ENCODE data around the gene ETV5. TPM values are rescaled to one million over a fixed set of nuclear protein-coding genes. Genes with fewer than 3 reads are reported as not detected.
"Not testable (repeated sequence)": the region's sequence is repeated elsewhere in the genome, so short reads cannot be mapped to it uniquely, and the experiment has no call there.

ETV5 gene
- total RNA-seq, 1 experiment from 2014 or later: 39.6 TPM

GRCh38 chr3:186024210-186024609 lies 84.7 kb downstream of the ETV5 start:
- DNase-seq (ENCODE audit: low spot score): no peak

GRCh38 chr3:186022931-186023330 lies 86.0 kb downstream of the ETV5 start:
- DNase-seq (ENCODE audit: low spot score): no peak

- no peak for DNase-seq (ENCODE audit: low spot score)
Observed at GRCh38 chr3:186021673-186022362, 87.1 kb downstream of the ETV5 start.

GRCh38 chr3:186021250-186021649 lies 87.6 kb downstream of the ETV5 start:
- DNase-seq (ENCODE audit: low spot score): not testable (repeated sequence)

- DNase-seq (ENCODE audit: low spot score): not testable (repeated sequence)
Observed at GRCh38 chr3:186019288-186019687, 89.6 kb downstream of the ETV5 start.

- no peak for DNase-seq (ENCODE audit: low spot score)
Observed at GRCh38 chr3:186014866-186015265, 94.0 kb downstream of the ETV5 start.

- DNase-seq (ENCODE audit: low spot score): no peak
Observed at GRCh38 chr3:186013312-186013711, 95.6 kb downstream of the ETV5 start.

GRCh38 chr3:186012137-186012536 lies 96.8 kb downstream of the ETV5 start:
- DNase-seq (ENCODE audit: low spot score): no peak

GRCh38 chr3:186004671-186005070 lies 104.2 kb downstream of the ETV5 start:
- DNase-seq (ENCODE audit: low spot score): no peak

- no peak for DNase-seq (ENCODE audit: low spot score)
Observed at GRCh38 chr3:186004209-186004608, 104.7 kb downstream of the ETV5 start.

- DNase-seq (ENCODE audit: low spot score): no peak
Observed at GRCh38 chr3:186003610-186004009, 105.3 kb downstream of the ETV5 start.

GRCh38 chr3:186002884-186003472 lies 105.9 kb downstream of the ETV5 start:
- peak; percentile 35 for DNase-seq (ENCODE audit: low spot score)

GRCh38 chr3:186001842-186002241 lies 107.0 kb downstream of the ETV5 start:
- DNase-seq (ENCODE audit: low spot score): no peak

- no peak for DNase-seq (ENCODE audit: low spot score)
Observed at GRCh38 chr3:185999221-185999620, 109.7 kb downstream of the ETV5 start.

- DNase-seq (ENCODE audit: low spot score): no peak
Observed at GRCh38 chr3:185998136-185998535, 110.8 kb downstream of the ETV5 start.

GRCh38 chr3:185997130-185997529 lies 111.8 kb downstream of the ETV5 start:
- no peak for DNase-seq (ENCODE audit: low spot score)

Small RNAs within 50 kb of the gene (small RNA-seq; reads per million reads assigned to genes)
- not detected for gene RF00017

Other genes starting within 250 kb of the ETV5 start
- gene TRA2B, start 171.1 kb downstream of the ETV5 start, total RNA-seq (2014; rRNA removed; shearing (Covaris generic)): 268 and 296 TPM in 2 replicates

All from HT-29 (cell line).